ENCODE data around the gene BUB1B.

BUB1B gene

DNA sequence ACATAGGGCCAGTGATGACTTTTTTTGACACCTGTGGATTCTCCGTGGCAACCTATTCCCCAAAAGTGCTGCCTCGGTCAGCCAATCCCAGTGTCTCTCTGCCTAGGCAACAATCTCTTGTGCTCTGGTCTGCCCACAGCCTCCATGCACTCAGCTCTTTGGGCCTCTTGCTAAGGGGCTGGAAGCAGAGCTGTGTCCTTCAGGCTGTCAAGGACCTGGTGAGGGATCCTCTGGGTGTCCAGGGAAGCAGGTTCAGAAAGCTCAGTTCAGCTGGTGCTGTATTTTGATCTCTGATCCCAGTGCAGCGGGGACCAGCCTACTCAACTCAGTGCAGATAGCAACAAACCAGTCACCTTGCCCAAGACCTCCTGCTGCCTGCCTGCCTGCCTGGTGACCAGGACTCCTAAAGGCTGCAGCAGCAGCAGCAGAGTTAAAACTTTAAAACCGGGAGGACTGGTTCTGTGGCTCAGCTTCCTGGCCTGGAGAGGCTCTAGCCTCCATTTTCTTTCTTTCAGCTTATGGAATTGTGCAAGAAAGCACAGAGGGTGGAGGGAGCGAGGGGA, 84.2 kb downstream of the BUB1B start:
- no peak overlapping the region for H3K27ac ChIP-seq
- TF ChIP-seq, protein P1, sequence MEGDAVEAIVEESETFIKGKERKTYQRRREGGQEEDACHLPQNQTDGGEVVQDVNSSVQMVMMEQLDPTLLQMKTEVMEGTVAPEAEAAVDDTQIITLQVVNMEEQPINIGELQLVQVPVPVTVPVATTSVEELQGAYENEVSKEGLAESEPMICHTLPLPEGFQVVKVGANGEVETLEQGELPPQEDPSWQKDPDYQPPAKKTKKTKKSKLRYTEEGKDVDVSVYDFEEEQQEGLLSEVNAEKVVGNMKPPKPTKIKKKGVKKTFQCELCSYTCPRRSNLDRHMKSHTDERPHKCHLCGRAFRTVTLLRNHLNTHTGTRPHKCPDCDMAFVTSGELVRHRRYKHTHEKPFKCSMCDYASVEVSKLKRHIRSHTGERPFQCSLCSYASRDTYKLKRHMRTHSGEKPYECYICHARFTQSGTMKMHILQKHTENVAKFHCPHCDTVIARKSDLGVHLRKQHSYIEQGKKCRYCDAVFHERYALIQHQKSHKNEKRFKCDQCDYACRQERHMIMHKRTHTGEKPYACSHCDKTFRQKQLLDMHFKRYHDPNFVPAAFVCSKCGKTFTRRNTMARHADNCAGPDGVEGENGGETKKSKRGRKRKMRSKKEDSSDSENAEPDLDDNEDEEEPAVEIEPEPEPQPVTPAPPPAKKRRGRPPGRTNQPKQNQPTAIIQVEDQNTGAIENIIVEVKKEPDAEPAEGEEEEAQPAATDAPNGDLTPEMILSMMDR (conservative IDR thresholded peaks at IDR 0.05; ENCODE audit: low read depth, low read length) = no peak
- no peaks in the 10 kb centered on the region for H3K79me2 ChIP-seq (ENCODE audit: insufficient read depth, low read depth)
- H3K4me2 ChIP-seq = no peak overlapping the region
- H4K20me1 ChIP-seq (ENCODE audit: insufficient read depth) = no peaks in the 10 kb centered on the region
- no peak overlapping the region for H2AFZ ChIP-seq (ENCODE audit: low read depth)
- H3K4me3 ChIP-seq (IDR thresholded peaks at IDR 0.05; ENCODE audit: insufficient read depth, low read depth, low read length) = no peak overlapping the region
- no peaks in the 10 kb centered on the region for H3K4me1 ChIP-seq (ENCODE audit: low read depth, poor library complexity, severe bottlenecking)
- H3K27me3 ChIP-seq (ENCODE audit: insufficient read depth, low read depth) = no peaks in the 10 kb centered on the region
- no peaks in the 10 kb centered on the region for H3K36me3 ChIP-seq (ENCODE audit: insufficient read depth)
- H3K9ac ChIP-seq = no peak overlapping the region

DNA sequence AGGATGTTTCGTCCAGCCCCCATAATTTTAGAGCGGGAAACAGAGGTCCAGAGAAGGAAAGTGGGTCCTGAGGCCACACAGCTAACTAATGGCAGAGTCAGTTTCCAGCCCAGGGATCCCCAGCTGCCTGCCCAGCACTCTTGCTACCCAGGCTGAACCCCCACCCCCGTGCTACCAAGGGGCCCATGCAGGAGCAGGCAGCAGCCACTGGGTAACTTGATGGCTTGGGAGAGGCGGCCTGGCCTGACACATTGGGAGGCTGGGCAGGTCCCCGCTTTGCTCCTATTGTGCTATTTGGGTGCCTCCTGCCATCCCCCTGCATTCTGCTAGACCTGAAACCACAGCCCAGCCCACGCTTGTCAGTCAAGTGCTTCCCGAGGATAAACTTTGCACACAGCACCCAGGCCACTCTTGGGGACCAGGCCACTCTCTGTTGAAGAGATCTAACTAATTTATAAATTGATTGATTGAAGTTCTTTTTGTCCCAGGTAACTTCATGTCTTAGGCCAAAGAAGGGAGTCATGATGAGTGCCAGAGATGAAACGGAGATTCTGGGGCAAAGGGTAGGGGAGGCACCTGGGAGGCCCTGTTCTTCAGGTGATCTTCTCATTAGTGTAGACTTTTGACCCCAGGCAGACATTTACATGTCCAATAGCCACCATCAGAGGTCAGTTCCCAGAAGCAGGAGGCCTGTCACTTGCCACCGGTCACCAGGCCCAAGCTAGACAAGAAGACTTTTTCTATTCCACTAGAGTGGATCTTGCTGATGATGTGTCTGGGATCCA, 85.0 kb downstream of the BUB1B start:
- Histone ChIP-seq H3K27me3 (ENCODE audit: insufficient read depth, low read depth) (no peaks in the 10 kb centered on the region; the same call in 1 of the 2 replicates), H3K4me2 (no peak overlapping the region), H3K4me1 (ENCODE audit: low read depth, poor library complexity, severe bottlenecking) (no peaks in the 10 kb centered on the region), H3K36me3 (ENCODE audit: insufficient read depth) (no peaks in the 10 kb centered on the region), H3K9ac (no peak overlapping the region), H3K27ac (no peak overlapping the region), H2AFZ (ENCODE audit: low read depth) (no peak overlapping the region), H3K79me2 (ENCODE audit: insufficient read depth, low read depth) (no peaks in the 10 kb centered on the region), H3K4me3 (IDR thresholded peaks at IDR 0.05; ENCODE audit: insufficient read depth, low read depth, low read length) (no peak overlapping the region), H4K20me1 (ENCODE audit: insufficient read depth) (no peaks in the 10 kb centered on the region)
- TF ChIP-seq, protein P1 (conservative IDR thresholded peaks at IDR 0.05; ENCODE audit: low read depth, low read length) = no peak

DNA sequence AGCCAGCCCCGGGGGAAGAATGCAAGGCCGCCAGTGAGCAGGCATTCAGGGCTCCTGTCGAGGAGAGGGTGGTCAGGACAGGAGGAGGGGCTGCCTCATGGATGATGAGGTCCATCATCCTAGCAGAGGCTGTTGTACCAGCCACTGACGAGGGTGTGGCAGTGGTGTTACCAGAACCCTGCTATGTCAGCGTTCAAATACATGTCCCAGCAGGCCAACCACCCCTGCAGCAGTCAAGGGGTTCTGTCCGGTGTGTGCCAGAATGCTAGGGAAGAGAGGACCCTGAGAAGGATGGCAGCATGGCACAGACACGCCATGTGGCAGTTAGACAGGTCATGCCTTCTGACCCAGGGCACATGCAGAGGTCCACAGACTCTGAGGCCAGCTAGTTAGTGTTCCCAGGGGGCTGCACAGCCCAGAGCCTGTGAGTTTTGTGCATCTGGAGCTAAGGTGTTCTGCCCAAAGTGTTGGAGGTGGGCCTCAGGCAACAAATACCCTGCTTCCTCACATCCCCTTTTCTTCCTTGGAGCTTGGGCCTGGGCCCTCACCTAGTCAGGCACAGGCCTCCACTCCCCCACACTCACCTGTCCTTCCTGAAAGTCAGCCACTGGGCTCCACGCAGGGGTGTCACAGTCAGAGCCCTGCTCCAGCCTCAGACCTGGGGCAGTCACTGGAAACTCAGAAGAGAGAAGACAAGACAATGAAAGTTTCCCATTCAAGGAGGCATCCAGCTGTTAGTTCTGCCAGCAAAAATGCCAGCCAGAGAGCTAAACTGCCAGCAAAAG, 85.8 kb downstream of the BUB1B start:
- H3K4me2 ChIP-seq = no peak overlapping the region
- no peaks in the 10 kb centered on the region for H3K4me1 ChIP-seq (ENCODE audit: low read depth, poor library complexity, severe bottlenecking)
- no peak overlapping the region for H3K9ac ChIP-seq
- no peaks in the 10 kb centered on the region; the same call in 1 of the 2 replicates for H3K27me3 ChIP-seq (ENCODE audit: insufficient read depth, low read depth)
- no peaks in the 10 kb centered on the region for H4K20me1 ChIP-seq (ENCODE audit: insufficient read depth)
- H2AFZ ChIP-seq (ENCODE audit: low read depth) = no peak overlapping the region
- no peak overlapping the region for H3K27ac ChIP-seq
- H3K36me3 ChIP-seq (ENCODE audit: insufficient read depth) = no peaks in the 10 kb centered on the region
- H3K79me2 ChIP-seq (ENCODE audit: insufficient read depth, low read depth) = no peaks in the 10 kb centered on the region
- no peak overlapping the region for H3K4me3 ChIP-seq (IDR thresholded peaks at IDR 0.05; ENCODE audit: insufficient read depth, low read depth, low read length)
- TF ChIP-seq, protein P1 (conservative IDR thresholded peaks at IDR 0.05; ENCODE audit: low read depth, low read length) = no peak

DNA sequence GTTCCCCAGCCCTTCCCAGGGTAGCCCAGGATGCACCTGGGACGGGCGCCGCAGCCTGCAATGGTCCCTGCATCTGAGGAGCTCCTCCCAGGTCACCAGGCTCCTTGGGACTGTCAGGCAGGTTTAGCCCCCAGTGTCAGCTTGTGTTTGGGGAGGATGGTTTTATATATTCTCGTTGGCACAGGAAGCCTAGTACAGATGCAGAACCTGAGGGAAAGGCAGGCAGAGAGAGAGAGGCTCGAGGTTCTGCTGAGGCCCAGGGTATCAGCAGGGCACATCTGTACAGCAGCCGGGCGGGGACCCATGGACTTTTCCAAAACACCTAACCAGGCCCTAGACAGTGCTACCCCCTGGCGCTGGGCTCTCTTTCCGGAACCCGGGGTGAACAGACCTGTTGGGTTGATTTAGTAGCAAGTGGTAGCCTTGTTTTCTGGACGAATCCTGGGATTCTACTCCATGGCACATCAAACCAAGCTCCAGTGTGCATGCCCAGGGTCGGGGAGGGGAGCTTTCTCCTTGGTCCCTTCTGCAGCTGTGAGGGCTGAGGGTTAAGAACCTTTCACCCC, 86.6 kb downstream of the BUB1B start:
- H3K27ac ChIP-seq = no peak overlapping the region
- no peaks in the 10 kb centered on the region; the same call in 1 of the 2 replicates for H3K27me3 ChIP-seq (ENCODE audit: insufficient read depth, low read depth)
- TF ChIP-seq, protein P1 (conservative IDR thresholded peaks at IDR 0.05; ENCODE audit: low read depth, low read length) = no peak
- H3K4me3 ChIP-seq (IDR thresholded peaks at IDR 0.05; ENCODE audit: insufficient read depth, low read depth, low read length) = no peak overlapping the region
- H3K4me2 ChIP-seq = no peak overlapping the region
- no peak overlapping the region for H2AFZ ChIP-seq (ENCODE audit: low read depth)
- H4K20me1 ChIP-seq (ENCODE audit: insufficient read depth) = no peaks in the 10 kb centered on the region
- no peaks in the 10 kb centered on the region for H3K4me1 ChIP-seq (ENCODE audit: low read depth, poor library complexity, severe bottlenecking)
- no peaks in the 10 kb centered on the region for H3K79me2 ChIP-seq (ENCODE audit: insufficient read depth, low read depth)
- H3K36me3 ChIP-seq (ENCODE audit: insufficient read depth) = no peaks in the 10 kb centered on the region
- no peak overlapping the region for H3K9ac ChIP-seq

All from KMS-11 (cell line).